Measurements from ENCODE around the gene MSH5.

Gene MSH5

DNA sequence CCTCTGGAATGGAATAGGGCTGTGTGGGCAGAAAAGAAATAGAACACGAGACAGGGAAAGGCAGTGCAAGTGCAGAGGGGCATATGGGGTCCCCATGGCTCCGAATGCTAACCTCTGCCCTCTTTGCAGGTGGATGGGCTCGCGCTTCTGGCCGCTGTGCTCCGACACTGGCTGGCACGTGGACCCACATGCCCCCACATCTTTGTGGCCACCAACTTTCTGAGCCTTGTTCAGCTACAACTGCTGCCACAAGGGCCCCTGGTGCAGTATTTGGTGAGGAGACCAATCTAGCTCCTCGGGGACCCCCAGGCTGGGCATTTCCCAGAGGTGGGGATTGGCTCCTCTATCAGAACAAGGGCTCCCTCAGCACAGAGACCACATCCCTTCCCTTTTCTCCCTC is 21.5 kb downstream of the MSH5 start:
- no peak for DNase-seq

DNA sequence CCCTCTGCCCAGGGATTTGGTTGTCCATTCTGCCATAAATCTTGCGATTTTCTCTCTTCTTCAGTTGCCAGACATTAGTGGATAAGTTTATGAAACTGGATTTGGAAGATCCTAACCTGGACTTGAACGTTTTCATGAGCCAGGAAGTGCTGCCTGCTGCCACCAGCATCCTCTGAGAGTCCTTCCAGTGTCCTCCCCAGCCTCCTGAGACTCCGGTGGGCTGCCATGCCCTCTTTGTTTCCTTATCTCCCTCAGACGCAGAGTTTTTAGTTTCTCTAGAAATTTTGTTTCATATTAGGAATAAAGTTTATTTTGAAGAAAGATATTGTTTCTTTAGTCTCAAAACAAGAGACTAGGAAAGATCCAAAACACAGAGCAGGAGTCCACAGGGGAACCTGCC is 22.6 kb downstream of the MSH5 start, which contains the start of gene SAPCD1:
Gene SAPCD1 (plus strand): TSS at position 301 of the 400 bp plus-strand sequence. CDS start 399 bp downstream, outside the sequence.
- DNase-seq, result no peak

- no peak for DNase-seq
Measured at GRCh38 chr6:31762878-31763618, 23.2 kb downstream of the MSH5 start.

GRCh38 chr6:31763619-31763940 is 23.8 kb downstream of the MSH5 start:
- no peak for DNase-seq

DNA sequence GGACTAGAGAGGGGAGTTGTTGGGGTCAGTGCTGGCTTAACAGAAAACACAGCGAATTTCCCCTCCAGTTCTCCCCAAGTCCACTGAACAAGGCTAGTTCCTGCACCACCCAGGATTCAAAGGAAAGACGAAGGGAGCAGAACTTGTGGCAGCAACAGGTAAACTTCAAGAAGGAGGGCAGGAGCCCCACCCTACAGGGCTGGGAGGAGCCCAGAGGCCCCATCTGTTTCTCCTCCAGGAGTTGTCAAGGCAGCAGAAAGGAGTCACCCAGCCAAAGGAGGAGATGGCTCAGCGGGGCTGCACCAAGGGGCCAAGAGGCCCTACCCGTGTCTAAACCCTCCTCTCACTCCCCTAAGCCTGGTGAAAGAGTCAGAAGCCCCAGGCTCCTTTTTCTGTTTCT is 24.4 kb downstream of the MSH5 start:
- DNase-seq, result no peak

DNA sequence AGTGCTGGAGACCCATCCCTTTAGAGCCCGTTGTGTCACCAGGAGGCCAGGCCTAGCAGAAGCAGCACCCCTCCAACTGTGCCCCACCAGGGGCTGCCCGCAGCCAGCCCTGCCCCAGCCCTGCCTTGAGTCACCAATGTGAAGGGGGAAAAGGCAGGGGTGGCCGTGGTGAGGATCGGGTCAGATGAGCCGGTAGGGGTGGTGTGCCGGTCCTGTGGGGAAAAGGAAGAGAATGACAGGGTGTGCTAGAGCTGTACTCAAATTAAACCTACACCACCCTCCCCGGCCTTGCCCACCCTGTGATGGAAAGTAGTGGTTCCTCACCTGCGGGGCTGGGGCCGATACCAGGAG is 25.7 kb downstream of the MSH5 start:
- no peak for DNase-seq

- no peak for DNase-seq
Measured at GRCh38 chr6:31765910-31766794, 26.3 kb downstream of the MSH5 start.

- no peak for DNase-seq
Measured at GRCh38 chr6:31767096-31767645, 27.4 kb downstream of the MSH5 start.

DNA sequence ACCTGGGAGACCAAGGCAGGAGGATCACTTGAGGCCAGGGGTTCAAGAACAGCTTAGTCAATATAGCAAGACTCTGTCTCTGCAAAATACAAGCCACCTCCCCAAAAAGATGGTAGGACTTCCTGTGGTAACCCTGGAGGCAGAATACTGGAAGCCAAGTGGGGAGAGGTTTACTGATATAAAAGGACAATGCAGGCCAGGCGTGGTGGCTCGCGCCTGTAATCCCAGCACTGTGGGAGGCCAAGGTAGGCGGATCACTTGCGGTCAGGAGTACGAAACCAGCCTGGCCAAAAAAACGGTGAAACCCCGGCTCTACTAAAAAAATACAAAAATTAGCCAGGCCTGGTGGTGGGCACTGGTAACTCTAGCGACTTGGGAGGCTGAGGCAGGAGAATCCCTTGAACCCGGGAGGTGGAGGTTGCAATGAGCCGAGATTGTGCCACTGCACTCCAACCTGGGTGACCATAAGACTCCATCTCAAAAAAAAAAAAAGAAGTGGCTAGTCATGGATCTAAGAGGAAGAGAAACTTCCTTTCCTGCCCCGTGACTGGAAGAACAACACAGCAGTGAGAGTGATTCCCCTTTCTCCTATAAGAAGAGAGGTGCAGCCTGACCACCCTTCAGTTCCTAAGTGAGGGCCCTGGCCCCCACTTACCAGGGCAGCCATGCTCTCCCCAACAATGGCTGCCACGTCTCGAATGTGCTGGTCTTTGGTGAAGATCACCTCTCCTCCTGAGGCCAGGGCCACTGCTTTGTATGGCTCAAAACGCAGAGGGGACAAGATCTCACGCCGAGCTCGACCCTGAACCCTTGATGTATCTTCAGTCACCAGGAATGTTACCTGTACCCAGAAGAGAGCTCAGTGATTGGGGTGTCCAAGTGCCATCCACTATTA is 28.8 kb downstream of the MSH5 start:
- DNase-seq, result peak; percentile 85 to 86

DNA sequence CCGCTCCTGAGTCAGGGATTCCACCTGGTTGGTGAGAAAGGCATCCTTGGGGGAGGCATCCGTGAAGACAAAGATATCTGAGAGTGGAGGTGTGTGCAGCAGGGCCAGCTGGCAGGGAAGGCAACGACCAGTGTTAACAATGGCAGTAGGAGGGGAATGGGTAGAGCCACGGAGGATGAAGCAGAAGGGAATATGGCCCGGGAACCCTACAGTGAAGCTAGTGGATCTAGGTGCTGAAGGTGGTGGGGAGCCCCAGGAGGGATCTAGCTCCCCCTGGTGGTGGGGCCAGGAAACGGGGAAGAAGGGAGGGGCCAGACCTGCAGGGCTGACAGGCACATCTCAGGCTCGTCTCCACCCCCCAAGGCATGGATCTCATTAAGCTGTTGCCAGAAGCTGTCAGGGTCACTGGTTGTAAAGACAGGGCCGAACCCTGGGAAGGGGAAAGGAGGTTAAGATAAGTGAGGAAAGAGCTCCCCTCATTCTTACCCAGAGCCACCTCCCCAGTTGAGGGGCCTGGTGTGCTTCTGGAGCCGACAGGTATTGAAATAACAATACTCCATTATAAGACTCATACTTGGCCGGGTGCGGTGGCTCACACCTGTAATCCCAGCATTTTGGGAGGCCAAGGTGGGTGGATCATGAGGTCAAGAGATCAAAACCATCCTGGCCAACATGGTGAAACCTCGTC is 30.0 kb downstream of the MSH5 start:
- DNase-seq, result peak; percentile 78 to 89

GRCh38 chr6:31770860-31771259 is 31.1 kb downstream of the MSH5 start:
- no peak for DNase-seq

DNA sequence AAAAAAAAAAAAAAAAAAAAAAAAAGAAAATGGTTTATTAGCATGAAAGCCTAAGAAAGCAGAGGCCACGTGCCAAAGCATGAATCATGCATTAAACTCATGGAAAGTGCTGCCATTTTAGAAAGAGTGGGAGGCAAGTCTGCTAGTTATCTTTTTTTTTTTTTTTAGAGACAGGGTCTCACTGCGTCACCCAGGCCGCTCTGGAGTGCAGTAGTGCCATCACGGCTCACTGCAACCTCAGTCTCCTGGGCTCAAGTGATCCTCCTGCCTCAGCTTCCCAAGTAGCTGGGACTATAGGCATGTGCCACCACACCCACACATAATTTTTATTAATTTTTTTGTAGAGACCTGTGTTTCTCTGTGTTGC is 32.2 kb downstream of the MSH5 start:
- DNase-seq, result no peak

DNA sequence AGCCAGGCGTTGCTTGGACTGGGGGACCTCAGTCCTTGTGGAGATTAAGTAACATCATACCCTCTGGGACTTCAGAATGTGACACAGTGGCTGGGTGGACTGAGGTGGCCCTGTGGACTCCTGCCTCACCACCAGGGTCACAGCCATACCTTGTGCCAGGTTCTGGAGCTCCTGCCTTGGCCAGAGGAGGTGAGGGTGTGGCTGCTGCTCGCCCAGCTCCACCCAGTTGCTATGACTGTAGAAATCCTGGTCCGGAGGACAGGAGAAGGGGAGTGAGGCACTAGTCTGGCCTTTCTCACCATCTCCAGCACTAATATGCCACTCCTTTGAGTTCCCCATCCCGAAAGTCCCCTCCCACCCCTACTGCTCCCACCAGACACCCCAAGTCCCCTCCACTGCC is 35.4 kb downstream of the MSH5 start:
- DNase-seq, result no peak

DNA sequence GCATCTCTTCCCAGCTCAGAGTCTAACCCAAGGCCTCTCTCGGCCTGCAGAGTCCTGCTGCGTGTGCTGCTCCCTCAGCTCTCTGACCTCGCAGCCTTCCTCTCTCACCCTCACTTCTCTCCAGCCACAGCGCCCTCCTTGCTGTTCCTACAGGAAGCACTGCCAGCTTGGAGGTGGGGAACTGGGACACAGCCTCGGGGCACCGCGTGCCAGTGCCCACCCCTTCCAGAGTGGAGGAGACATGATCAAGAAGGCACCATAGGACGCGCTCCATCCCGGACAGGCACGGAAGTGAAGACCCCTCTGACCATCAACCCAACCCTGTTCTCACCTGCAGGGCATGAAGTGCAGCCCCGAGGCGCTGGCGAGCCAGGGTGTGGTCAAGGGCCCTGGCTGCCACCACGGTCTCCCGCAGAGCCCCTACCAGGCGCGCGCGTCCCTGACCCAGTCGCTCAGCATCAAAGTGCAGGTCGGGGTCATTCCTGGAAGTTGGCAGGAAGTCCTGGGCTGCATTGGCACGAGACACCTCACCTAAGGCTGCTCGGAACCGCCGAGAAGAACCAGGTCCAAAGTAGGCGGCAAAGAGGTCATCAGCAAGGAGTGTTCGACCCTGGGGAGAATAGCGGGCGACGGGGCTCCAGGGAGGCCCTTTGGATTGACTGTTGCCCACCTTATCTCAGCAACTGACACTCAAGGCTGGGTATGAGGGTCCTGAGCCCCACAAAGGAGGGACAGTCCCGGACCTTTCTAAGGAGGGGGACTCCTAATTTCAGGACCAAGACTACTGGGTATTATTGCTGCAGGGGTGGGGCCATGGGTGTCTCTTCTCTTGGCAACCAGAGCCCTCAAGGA is 36.1 kb downstream of the MSH5 start:
- no peak for DNase-seq

GRCh38 chr6:31776485-31776988 is 36.7 kb downstream of the MSH5 start:
- no peak for DNase-seq

GRCh38 chr6:31776989-31777666 is 37.3 kb downstream of the MSH5 start, which contains the start of gene VWA7:
VWA7 (minus strand) TSS chr6:31777328; CDS start chr6:31776779, 549 bp downstream.
- DNase-seq, result peak; percentile 86 to 92

- no peak for DNase-seq
Measured at GRCh38 chr6:31777667-31778050, 37.9 kb downstream of the MSH5 start.

DNA sequence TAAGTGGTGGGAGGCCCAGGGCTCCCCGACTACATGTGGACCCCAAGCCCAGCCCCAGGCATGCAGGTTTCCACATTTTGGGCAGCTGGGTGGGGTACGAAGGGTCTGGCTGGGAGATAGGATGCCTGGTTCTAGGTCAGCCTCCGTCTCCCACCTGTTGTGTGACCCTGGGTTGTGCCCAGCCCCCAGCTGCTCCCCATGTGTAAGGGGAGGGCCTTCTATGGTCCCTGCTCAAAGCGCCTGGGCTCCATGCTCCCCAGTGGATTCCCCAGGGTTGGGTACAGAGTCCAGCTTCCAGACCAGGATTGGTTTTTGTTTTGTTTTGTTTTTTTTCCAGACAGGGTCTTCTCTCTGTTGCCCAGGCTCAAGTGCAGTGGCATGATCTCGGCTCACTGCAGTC is 38.4 kb downstream of the MSH5 start:
- no peak for DNase-seq

DNA sequence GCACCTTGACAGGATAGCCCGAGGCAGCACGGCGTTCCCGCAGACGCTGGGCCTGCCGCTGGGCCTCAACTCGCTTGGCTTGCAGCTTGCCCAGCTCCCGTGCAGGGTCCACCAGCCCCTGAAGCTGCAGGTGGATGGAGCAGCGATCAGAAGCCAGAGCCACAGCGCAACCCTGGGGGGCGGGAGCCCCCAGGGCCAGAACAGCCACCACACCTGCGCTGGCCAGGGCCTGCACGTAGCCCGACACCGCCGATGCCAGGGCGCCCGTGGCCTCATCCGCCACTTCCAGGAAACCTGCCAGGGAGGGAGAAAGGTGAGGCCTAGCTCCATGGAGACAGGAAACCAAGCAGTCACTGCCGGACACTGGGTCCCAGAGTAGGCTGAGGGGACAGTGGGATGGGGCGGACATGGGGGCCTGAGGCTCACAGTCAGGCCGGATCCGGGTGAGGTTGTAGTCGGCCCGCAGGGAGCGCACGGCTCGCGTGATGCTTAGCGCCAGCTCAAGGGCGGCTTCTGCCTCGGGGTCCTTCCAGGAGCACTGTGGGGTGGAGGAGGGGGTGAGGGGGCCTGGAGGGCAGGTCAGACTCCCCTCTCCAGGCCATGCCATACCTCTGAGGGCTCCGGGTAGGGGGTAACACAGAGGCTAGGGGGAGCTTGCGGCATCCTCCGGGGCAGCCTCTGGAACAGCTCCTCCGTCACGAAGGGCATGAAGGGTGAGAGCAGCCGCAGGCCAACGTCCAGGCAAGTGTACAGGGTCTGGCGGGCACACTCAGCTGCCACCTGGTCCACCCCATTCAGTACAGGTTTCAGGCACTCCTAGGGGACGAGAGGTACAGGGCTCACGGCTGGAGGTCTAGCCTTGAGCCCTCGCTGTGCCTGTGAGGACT is 39.4 kb downstream of the MSH5 start:
- DNase-seq, result no peak

Data from inflammatory macrophage (primary cell).